ENCODE results near the gene CDR2.

GRCh38 chr16:22320572-22321339 is 53.7 kb downstream of the CDR2 start:
- TF ChIP-seq EZH2 (IDR thresholded peaks at IDR 0.05; ENCODE audit: low read length) = no peak
- no peak for TF ChIP-seq CTCF (optimal IDR thresholded peaks at IDR 0.05 in 1 of 3, IDR thresholded peaks at IDR 0.05 in 1 of 3, conservative IDR thresholded peaks at IDR 0.05 in 1 of 3; ENCODE audit: extremely low read depth in 1 of 3, insufficient read depth in 2 of 3, low read length in 3 of 3)

Data from keratinocyte (primary cell).